COLO668 (cell line): ENCODE measurements around the gene COPS7B.

Experiments used
- DNase-seq: peaks from one replicate; lab custom pipeline; 2025; ENCODE audit not compliant: unreplicated experiment; lab: John Stamatoyannopoulos, UW

The COPS7B gene

GRCh38 chr2:231785413-231785812, 832 bp upstream of the COPS7B start:
- DNase-seq = no peak

GRCh38 chr2:231785822-231786176, 446 bp upstream of the COPS7B start:
- no peak for DNase-seq

GRCh38 chr2:231786917-231787292, 660 bp downstream of the COPS7B start:
- no peak for DNase-seq

- no peak for DNase-seq
Measured at GRCh38 chr2:231791107-231791506, 4.9 kb downstream of the COPS7B start.

GRCh38 chr2:231794383-231794782, 8.1 kb downstream of the COPS7B start:
- no peak for DNase-seq

GRCh38 chr2:231795525-231796327, 9.5 kb downstream of the COPS7B start:
- DNase-seq = peak; percentile 60

GRCh38 chr2:231800493-231801091, 14.3 kb downstream of the COPS7B start:
- DNase-seq = peak; percentile 29

GRCh38 chr2:231803501-231804138, 17.4 kb downstream of the COPS7B start:
- DNase-seq = no peak

GRCh38 chr2:231807020-231807419, 20.8 kb downstream of the COPS7B start:
- no peak for DNase-seq

GRCh38 chr2:231810905-231811304, 24.7 kb downstream of the COPS7B start:
- DNase-seq = no peak

GRCh38 chr2:231816327-231817026, 30.2 kb downstream of the COPS7B start:
- DNase-seq = no peak

- no peak for DNase-seq
Measured at GRCh38 chr2:231819447-231820042, 33.3 kb downstream of the COPS7B start.

GRCh38 chr2:231820786-231821303, 34.6 kb downstream of the COPS7B start:
- no peak for DNase-seq

- no peak for DNase-seq
Measured at GRCh38 chr2:231821908-231822307, 35.7 kb downstream of the COPS7B start.

GRCh38 chr2:231853105-231853504, 66.9 kb downstream of the COPS7B start:
- DNase-seq = no peak

GRCh38 chr2:231854616-231855125, 68.4 kb downstream of the COPS7B start:
- no peak for DNase-seq

- no peak for DNase-seq
Measured at GRCh38 chr2:231856959-231857358, 70.7 kb downstream of the COPS7B start.
